Activated CD8-positive, alpha-beta T cell treated with anti-CD3 and anti-CD28 coated beads, Interleukin-2, amount 10 ng/mL, durations not matched to agents 7 days and 5 days (primary cell): ENCODE results near the gene IDNK. TPM values are rescaled to one million over a fixed set of nuclear protein-coding genes. Genes with fewer than 3 reads are reported as not detected.

Experiments used
- ATAC-seq: fragments of 150-1000 bp; cut with Tn5 transposase; one replicate; pipeline ENCODE4 v1.10.0; 2021; ENCODE audit warnings: moderate library complexity
- CTCF ChIA-PET: fragments of 350-600 bp; sonication (Branson Sonifier 250); formaldehyde crosslinking; loops from one replicate; lab custom pipeline; 2021; ENCODE audit warnings: antibody characterized with exemption; lab: Charles Lee
- POLR2A ChIA-PET: fragments of 350-600 bp; sonication (Branson Sonifier 250); formaldehyde crosslinking; loops from one replicate; lab custom pipeline; 2021; ENCODE audit warnings: antibody characterized with exemption; lab: Charles Lee
- DNase-seq: peaks from one replicate; pipeline ENCODE4 v3.0.0-alpha.2; 2020
- H3K27ac Mint-ChIP-seq: one replicate; pipeline ENCODE4 v1.8.0; 2021; ENCODE audit warnings: mild to moderate bottlenecking, mixed read lengths
- H3K27me3 Mint-ChIP-seq: one replicate; pipeline ENCODE4 v1.8.0; 2021; ENCODE audit warnings: low read depth, mixed read lengths
- H3K36me3 Mint-ChIP-seq: one replicate; pipeline ENCODE4 v1.8.0; 2021; ENCODE audit warnings: low read depth, mixed read lengths
- H3K4me1 Mint-ChIP-seq: one replicate; pipeline ENCODE4 v1.8.0; 2021; ENCODE audit warnings: low read depth, mixed read lengths
- H3K4me3 Mint-ChIP-seq: one replicate; pipeline ENCODE4 v1.8.0; 2021; ENCODE audit warnings: mild to moderate bottlenecking, mixed read lengths
- H3K9me3 Mint-ChIP-seq: one replicate; pipeline ENCODE4 v1.8.0; 2022; ENCODE audit warnings: mixed read lengths; ENCODE audit not compliant: insufficient read depth
- total RNA-seq, 2 experiments: library from RNA; stranded (reverse); gene quantifications; one replicate each; pipeline ENCODE4 v1.2.3, GENCODE V29; 2021

Gene IDNK
- total RNA-seq, 2 experiments from 2014 or later, result 5.4 to 6.8 TPM

DNA sequence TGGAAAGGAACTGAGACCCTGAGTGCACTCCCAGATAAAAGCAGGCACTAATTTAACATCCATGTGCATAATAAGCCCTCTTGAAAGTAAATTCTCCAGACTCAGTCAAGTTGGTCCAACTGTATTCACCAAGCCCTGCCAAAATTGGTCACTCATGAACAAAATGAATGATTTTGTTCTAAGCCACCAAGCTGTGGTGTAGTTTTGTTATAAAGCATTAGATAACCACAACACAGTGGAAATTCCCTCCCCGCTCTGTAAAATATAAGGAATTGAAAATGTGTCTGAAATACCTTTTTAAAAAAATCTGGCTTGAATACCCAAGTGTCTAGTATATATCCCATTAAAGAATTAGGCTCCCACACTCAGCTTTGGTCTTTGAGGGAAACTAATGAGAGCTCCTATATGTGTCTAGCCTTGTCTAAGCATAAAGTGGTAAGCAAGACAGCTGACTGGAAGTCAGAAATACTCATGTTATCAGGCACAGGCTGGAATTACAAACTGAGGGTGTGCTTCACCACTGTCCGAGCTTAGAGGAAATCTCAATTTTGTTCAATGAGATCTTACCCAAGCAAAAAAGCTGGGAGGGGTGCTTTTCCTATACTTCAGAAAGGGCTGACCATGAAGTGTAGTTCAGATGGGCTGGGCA lies 33.2 kb downstream of the IDNK start:
- ATAC-seq, result no peak
- POLR2A ChIA-PET, result interaction anchor here (0.7 kb wide), 1 partner anchor 16 kb away, joined by 3 read pairs; no protein-coding TSS in a partner anchor
- DNase-seq, result no peak
- Mint-ChIP-seq H3K27me3 (no peaks in the 10 kb centered on the region), H3K4me3 (no peak overlapping the region), H3K36me3 (peaks cover 46% of the 10 kb centered on the region), H3K27ac (no peak overlapping the region), H3K4me1 (peaks cover 6% of the 10 kb centered on the region), H3K9me3 (no peaks in the 10 kb centered on the region)
- CTCF ChIA-PET, result interaction anchor here (1.5 kb wide), 1 partner anchor 8 kb away, joined by 5 read pairs; no protein-coding TSS in a partner anchor

DNA sequence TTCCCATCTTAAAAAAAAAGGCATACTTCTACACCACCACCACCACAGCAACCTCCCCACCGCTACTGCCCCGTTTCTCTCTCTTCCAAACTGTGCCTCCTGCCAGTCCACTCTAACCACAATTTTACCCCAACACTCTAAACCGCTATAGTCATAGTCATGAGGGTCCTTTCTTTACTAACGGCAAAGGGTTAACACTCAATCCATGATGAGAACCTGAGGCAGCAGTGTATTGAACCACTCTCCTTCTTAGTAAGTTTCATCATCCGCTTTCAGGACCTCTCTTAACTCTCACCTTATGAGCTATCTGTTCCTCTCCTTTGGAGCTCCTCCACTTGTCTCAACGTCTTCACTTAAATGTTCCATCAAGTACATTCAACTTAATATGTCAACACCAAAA lies 34.0 kb downstream of the IDNK start:
- H3K4me3 Mint-ChIP-seq, result no peak overlapping the region
- ChIA-PET POLR2A (interaction anchor here (0.7 kb wide), 1 partner anchor 17 kb away, joined by 3 read pairs; no protein-coding TSS in a partner anchor), CTCF (interaction anchor here (1.5 kb wide), 1 partner anchor 9 kb away, joined by 5 read pairs; no protein-coding TSS in a partner anchor)

DNA sequence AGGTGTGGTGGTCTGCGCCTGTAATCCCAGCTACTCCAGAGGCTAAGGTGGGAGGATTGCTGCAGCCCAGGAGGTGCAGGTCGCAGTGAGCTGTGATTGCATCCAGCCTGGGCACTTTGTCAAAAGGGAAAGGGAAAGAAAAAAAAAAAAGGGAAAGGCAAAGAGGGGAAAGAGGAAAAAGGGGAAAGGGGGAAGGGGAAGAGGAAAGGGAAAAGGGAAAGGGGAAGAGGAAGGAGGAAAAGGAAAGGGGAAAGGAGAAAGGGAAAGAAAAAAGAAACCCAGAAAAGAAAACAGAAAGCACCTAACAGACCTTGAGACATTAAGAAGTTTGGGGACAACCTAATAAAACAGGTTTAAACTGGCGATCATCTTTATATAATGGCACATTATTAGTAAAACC lies 40.0 kb downstream of the IDNK start:
- ATAC-seq, result no peak
- POLR2A ChIA-PET, result no interaction called here
- no peak for DNase-seq
- no peaks in the 10 kb centered on the region for H3K27me3 Mint-ChIP-seq
- peaks cover 12% of the 10 kb centered on the region for H3K4me1 Mint-ChIP-seq
- peaks cover 48% of the 10 kb centered on the region for H3K36me3 Mint-ChIP-seq
- no peaks in the 10 kb centered on the region for H3K9me3 Mint-ChIP-seq
- CTCF ChIA-PET, result no interaction called here
- no peak overlapping the region for H3K27ac Mint-ChIP-seq
- H3K4me3 Mint-ChIP-seq, result no peak overlapping the region

More for the DNA sequence above, 34.0 kb downstream of the IDNK start:
- H3K27ac Mint-ChIP-seq, result no peak overlapping the region
- DNase-seq, result no peak
- peaks cover 6% of the 10 kb centered on the region for H3K4me1 Mint-ChIP-seq
- H3K27me3 Mint-ChIP-seq, result no peaks in the 10 kb centered on the region
- H3K36me3 Mint-ChIP-seq, result peaks cover 42% of the 10 kb centered on the region
- ATAC-seq, result no peak
- no peaks in the 10 kb centered on the region for H3K9me3 Mint-ChIP-seq

DNA sequence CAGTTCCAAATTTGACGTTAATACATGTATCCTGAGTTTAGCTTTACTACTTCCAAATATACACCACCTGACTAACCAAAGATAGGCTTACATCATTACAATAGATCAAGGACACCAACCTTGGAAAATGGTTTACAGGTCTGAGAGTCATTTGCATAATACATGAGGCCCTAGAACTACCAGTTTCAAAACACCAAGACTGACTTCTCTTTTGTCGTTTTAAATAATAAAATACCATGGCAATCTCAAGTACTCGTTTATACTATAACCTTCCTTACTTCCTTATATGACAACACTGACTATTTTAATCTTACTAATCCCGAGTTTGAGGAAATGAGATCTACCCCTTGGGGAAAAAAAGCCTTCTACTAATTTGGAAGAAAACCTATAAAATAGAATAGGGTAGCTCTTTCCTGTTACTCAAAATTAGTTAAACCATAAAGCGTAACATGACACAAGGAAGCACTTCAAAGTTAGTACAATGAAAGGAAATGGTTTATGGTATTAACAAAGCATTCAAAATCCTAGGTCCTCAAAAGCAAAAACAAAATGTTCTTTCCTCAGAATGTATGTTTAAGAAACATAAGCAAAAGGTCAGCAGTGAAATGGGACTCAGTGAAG lies 42.7 kb downstream of the IDNK start:
- Mint-ChIP-seq H3K27ac (peak overlapping the region; percentile 56), H3K4me1 (peaks cover 12% of the 10 kb centered on the region), H3K4me3 (no peak overlapping the region), H3K36me3 (peaks cover 51% of the 10 kb centered on the region), H3K9me3 (no peaks in the 10 kb centered on the region), H3K27me3 (no peaks in the 10 kb centered on the region)
- DNase-seq (no peak), ATAC-seq (no peak)
- CTCF ChIA-PET, result interaction anchor here (0.7 to 2.6 kb wide), 6 partner anchors 9 to 330 kb away, joined by 3 to 14 read pairs (median 3); partner anchors contain the start of gene UBQLN1
- POLR2A ChIA-PET, result interaction anchor here (2.1 kb wide), 1 partner anchor 42 kb away, joined by 8 read pairs; the partner anchor contains the start of gene UBQLN1

DNA sequence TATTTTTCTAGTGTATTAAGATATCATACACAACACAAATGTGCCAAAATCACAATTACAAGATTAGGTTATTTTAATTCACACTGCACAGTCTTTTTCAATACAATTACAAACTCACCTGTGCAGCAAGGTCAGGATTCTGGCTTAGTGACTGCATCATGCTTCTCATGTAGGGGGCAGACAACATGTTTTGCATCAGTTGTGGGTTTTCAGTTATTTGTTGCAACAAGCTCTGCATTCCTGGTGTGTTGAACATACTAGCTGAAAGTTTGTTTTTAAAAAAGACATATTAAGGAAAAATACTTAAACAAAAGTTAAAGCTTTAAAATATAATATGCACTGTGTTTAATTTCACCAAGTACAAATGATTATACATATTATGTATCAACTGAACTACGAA lies 46.1 kb downstream of the IDNK start:
- POLR2A ChIA-PET, result no interaction called here
- DNase-seq (no peak), ATAC-seq (no peak)
- H3K27ac Mint-ChIP-seq, result no peak overlapping the region
- H3K4me3 Mint-ChIP-seq, result no peak overlapping the region
- peaks cover 60% of the 10 kb centered on the region for H3K36me3 Mint-ChIP-seq
- H3K9me3 Mint-ChIP-seq, result no peaks in the 10 kb centered on the region
- peaks cover 12% of the 10 kb centered on the region for H3K4me1 Mint-ChIP-seq
- CTCF ChIA-PET, result no interaction called here
- no peaks in the 10 kb centered on the region for H3K27me3 Mint-ChIP-seq

DNA sequence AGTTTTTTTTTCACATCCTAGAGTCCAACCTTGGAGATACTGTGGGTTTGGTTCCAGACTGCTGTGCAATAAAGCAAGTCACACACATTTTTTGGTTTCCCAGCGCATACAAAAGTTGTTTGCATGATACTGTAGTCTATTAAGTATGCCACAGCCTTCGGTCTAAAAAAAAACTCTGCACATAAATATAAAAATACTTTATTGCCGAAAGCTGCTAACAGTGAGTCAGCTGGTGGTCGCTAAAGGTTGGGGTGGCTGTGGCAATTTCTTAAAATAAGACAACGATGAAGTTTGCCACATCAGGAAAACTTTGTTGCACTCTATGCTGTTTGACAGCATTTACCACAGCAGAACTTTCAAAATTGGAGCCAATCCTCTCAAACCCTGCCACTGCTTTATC lies 47.4 kb downstream of the IDNK start:
- DNase-seq (no peak), ATAC-seq (no peak)
- CTCF ChIA-PET, result interaction anchor here (0.8 kb wide), 1 partner anchor 689 kb away, joined by 3 read pairs; no protein-coding TSS in a partner anchor
- Mint-ChIP-seq H3K27me3 (no peaks in the 10 kb centered on the region), H3K9me3 (no peaks in the 10 kb centered on the region), H3K4me3 (no peak overlapping the region), H3K36me3 (peaks cover 63% of the 10 kb centered on the region), H3K4me1 (peaks cover 14% of the 10 kb centered on the region), H3K27ac (no peak overlapping the region)
- POLR2A ChIA-PET, result no interaction called here

DNA sequence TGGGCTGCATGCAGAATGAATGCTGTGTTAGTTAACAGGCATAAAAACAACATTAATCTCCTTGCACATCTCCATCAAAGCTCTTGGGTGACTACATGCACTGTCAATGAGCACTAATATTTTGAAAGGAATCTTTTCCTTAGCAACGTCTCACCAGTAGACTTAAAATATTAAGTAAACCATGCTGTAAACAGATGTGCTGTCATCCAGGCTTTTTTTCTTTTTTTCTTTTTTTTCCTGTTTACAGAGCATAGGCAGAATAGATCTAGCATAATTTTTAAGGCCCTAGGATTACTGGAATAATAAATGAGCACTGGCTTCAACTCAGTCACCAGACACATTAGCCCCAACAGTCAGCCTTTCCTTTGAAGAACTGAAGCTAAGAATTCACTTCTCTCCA lies 48.5 kb downstream of the IDNK start:
- Mint-ChIP-seq H3K27ac (no peak overlapping the region), H3K27me3 (no peaks in the 10 kb centered on the region), H3K4me1 (peaks cover 6% of the 10 kb centered on the region), H3K36me3 (peaks cover 57% of the 10 kb centered on the region), H3K4me3 (no peak overlapping the region), H3K9me3 (no peaks in the 10 kb centered on the region)
- ATAC-seq (no peak), DNase-seq (no peak)
- POLR2A ChIA-PET, result no interaction called here
- CTCF ChIA-PET, result interaction anchor here (1.0 kb wide), 1 partner anchor 17 kb away, joined by 3 read pairs; no protein-coding TSS in a partner anchor

DNA sequence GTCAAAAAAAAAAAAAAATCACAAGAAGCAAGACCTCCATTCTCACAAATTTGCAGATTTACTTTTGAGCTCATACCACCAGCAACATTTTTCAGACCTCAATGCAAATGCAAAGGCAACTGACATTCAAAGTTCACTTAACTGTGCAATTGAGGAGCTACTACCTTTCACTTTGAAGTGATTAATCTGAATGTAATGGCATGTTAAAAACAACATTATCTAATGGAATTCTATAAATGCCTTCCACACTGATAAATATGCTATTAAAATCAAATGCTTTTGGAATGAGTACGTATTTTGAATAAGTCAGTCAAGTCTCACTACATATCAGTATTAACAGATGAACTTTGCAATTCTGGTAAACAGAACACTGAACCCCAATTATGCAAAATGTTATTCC lies 52.5 kb downstream of the IDNK start:
- H3K4me3 Mint-ChIP-seq, result no peak overlapping the region
- CTCF ChIA-PET, result interaction anchor here (0.7 to 1.5 kb wide), 3 partner anchors 10 to 640 kb away, joined by 3 read pairs; no protein-coding TSS in a partner anchor
- DNase-seq (no peak), ATAC-seq (no peak)
- H3K4me1 Mint-ChIP-seq, result peaks cover 7% of the 10 kb centered on the region
- H3K27ac Mint-ChIP-seq, result no peak overlapping the region
- H3K27me3 Mint-ChIP-seq, result no peaks in the 10 kb centered on the region
- H3K36me3 Mint-ChIP-seq, result peaks cover 70% of the 10 kb centered on the region
- POLR2A ChIA-PET, result no interaction called here
- H3K9me3 Mint-ChIP-seq, result no peaks in the 10 kb centered on the region

DNA sequence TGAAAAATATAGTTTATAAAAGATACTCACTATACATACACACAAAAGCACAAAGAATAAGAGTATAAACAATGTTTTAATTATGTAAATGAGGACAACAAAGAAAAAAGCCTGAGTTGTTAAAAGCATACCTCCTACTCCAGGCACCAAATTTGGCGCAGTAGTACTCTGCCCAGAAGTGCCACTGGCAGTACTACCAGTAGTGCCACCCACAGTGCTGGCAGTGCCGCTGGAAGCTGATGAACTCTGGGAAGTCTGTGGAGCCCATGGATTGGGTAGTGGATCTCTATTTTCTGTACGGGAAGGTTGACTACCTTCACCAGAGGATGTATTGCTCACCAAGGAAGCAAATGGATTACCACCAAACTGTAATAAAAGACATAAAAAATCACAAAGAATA lies 54.7 kb downstream of the IDNK start:
- CTCF ChIA-PET, result interaction anchor here (2.5 kb wide), 1 partner anchor 31 kb away, joined by 7 read pairs; the partner anchor contains the start of gene UBQLN1
- no peak overlapping the region for H3K27ac Mint-ChIP-seq
- H3K4me1 Mint-ChIP-seq, result peaks cover 14% of the 10 kb centered on the region
- ATAC-seq (no peak), DNase-seq (no peak)
- no peaks in the 10 kb centered on the region for H3K9me3 Mint-ChIP-seq
- H3K36me3 Mint-ChIP-seq, result peaks cover 70% of the 10 kb centered on the region
- no peaks in the 10 kb centered on the region for H3K27me3 Mint-ChIP-seq
- H3K4me3 Mint-ChIP-seq, result no peak overlapping the region
- POLR2A ChIA-PET, result no interaction called here

DNA sequence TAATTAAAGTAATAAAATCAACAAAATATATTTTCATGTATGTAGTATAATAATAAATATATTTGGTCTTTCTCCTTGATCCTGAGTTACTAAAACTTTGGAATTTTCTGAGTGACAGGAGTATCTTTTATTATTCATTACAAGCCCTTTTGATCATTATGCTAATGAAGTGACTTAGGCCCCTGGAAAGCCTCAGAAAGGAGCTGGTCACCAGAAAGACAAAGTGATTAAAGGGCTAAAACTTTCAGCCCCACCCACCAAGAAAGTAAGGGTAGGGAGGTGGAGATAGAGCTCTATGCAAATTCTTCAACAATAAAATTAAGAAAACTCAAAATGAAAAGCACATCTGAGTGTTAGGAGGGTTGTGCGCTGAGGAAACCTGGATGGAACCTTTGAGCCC lies 57.3 kb downstream of the IDNK start:
- DNase-seq (no peak), ATAC-seq (no peak)
- no peak overlapping the region for H3K4me3 Mint-ChIP-seq
- H3K9me3 Mint-ChIP-seq, result no peaks in the 10 kb centered on the region
- ChIA-PET POLR2A (interaction anchor here (1.9 kb wide), 1 partner anchor 27 kb away, joined by 9 read pairs; the partner anchor contains the start of gene UBQLN1), CTCF (interaction anchor here (0.8 to 1.8 kb wide), 2 partner anchors 19 to 26 kb away, joined by 3 to 4 read pairs; no protein-coding TSS in a partner anchor)
- H3K27ac Mint-ChIP-seq, result no peak overlapping the region
- H3K36me3 Mint-ChIP-seq, result peaks cover 55% of the 10 kb centered on the region
- peaks cover 14% of the 10 kb centered on the region for H3K4me1 Mint-ChIP-seq
- H3K27me3 Mint-ChIP-seq, result no peaks in the 10 kb centered on the region

DNA sequence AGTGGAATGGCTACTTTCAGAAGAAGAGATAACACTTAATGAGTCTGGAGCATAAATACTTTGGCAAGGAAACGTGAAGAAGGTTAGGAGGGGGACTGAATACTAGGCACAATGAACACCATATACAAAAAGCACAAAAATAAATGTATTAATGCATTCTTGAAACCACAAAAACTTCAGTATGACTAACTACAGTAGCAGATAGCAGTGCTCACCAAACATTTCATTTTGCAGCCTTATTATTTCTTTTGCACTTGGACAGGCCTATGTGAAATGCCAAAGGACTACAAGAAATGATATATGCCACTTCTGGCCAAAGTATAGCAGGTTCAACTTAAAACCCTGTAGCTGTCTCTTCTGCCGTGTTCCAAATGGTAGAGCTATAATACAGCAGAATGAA lies 58.5 kb downstream of the IDNK start:
- no peak for ATAC-seq
- no peaks in the 10 kb centered on the region for H3K9me3 Mint-ChIP-seq
- H3K4me1 Mint-ChIP-seq, result peaks cover 14% of the 10 kb centered on the region
- CTCF ChIA-PET, result interaction anchor here (0.9 to 1.8 kb wide), 2 partner anchors 16 to 18 kb away, joined by 3 to 4 read pairs; no protein-coding TSS in a partner anchor
- peaks cover 49% of the 10 kb centered on the region for H3K36me3 Mint-ChIP-seq
- no peak for DNase-seq
- POLR2A ChIA-PET, result no interaction called here
- no peak overlapping the region for H3K27ac Mint-ChIP-seq
- no peaks in the 10 kb centered on the region for H3K27me3 Mint-ChIP-seq
- no peak overlapping the region for H3K4me3 Mint-ChIP-seq
